ENCODE data around the gene MAML3.

MAML3 gene

GRCh38 chr4:139943277-139943676 lies 210.7 kb downstream of the MAML3 start:
- in situ Hi-C loops (cut with MboI; ENCODE audit: low sequenced_read_pairs, unreplicated experiment) = no loop called here
- DNase-seq (ENCODE audit: low spot score) = no peak
- no peak for TF ChIP-seq CTCF (IDR thresholded peaks at IDR 0.05; ENCODE audit: borderline replicate concordance, control extremely low read depth, extremely low read depth, insufficient read depth, missing control alignments)

GRCh38 chr4:139942241-139942640 lies 211.7 kb downstream of the MAML3 start:
- in situ Hi-C loops (cut with MboI; ENCODE audit: low sequenced_read_pairs, unreplicated experiment) = no loop called here
- TF ChIP-seq CTCF (IDR thresholded peaks at IDR 0.05; ENCODE audit: borderline replicate concordance, control extremely low read depth, extremely low read depth, insufficient read depth, missing control alignments) = no peak
- DNase-seq (ENCODE audit: low spot score) = no peak

- DNase-seq (ENCODE audit: low spot score) = no peak
- TF ChIP-seq CTCF (IDR thresholded peaks at IDR 0.05; ENCODE audit: borderline replicate concordance, control extremely low read depth, extremely low read depth, insufficient read depth, missing control alignments) = no peak
- in situ Hi-C loops (cut with MboI; ENCODE audit: low sequenced_read_pairs, unreplicated experiment) = no loop called here
Measured at GRCh38 chr4:139940600-139940999, 213.4 kb downstream of the MAML3 start.

- DNase-seq (ENCODE audit: low spot score) = no peak
- TF ChIP-seq CTCF (IDR thresholded peaks at IDR 0.05; ENCODE audit: borderline replicate concordance, control extremely low read depth, extremely low read depth, insufficient read depth, missing control alignments) = no peak
- in situ Hi-C loops (cut with MboI; ENCODE audit: low sequenced_read_pairs, unreplicated experiment) = no loop called here
Measured at GRCh38 chr4:139938414-139938813, 215.6 kb downstream of the MAML3 start.

- no peak for DNase-seq (ENCODE audit: low spot score)
- no peak for TF ChIP-seq CTCF (IDR thresholded peaks at IDR 0.05; ENCODE audit: borderline replicate concordance, control extremely low read depth, extremely low read depth, insufficient read depth, missing control alignments)
- in situ Hi-C loops (cut with MboI; ENCODE audit: low sequenced_read_pairs, unreplicated experiment) = no loop called here
Measured at GRCh38 chr4:139935911-139936310, 218.1 kb downstream of the MAML3 start.

GRCh38 chr4:139934708-139935195 lies 219.2 kb downstream of the MAML3 start:
- in situ Hi-C loops (cut with MboI; ENCODE audit: low sequenced_read_pairs, unreplicated experiment) = no loop called here
- DNase-seq (ENCODE audit: low spot score) = no peak
- TF ChIP-seq CTCF (IDR thresholded peaks at IDR 0.05; ENCODE audit: borderline replicate concordance, control extremely low read depth, extremely low read depth, insufficient read depth, missing control alignments) = no peak
